GM12891 (cell line): ENCODE measurements around the gene AKAP9. TPM values are rescaled to one million over a fixed set of nuclear protein-coding genes. Genes with fewer than 3 reads are reported as not detected.
"Not testable (repeated sequence)": the region's sequence is repeated elsewhere in the genome, so short reads cannot be mapped to it uniquely, and the experiment has no call there.

Experiments used
- DNase-seq: peaks from one replicate; pipeline ENCODE4 v3.0.0; 2011; ENCODE audit warnings: low spot score; ENCODE audit not compliant: insufficient read length
- FAIRE-seq: peaks from 2 replicates; lab custom pipeline; 2011; peaks lifted over from hg19 to GRCh38; lab: Jason Lieb, UNC
- PAX5 ChIP-seq: IDR thresholded peaks from 2 replicates; pipeline ENCODE4 v1.6.1; 2011; ENCODE audit warnings: low read length, moderate library complexity, mild to moderate bottlenecking; ENCODE audit not compliant: insufficient read depth, severe bottlenecking
- POLR2A ChIP-seq: IDR thresholded peaks from 2 replicates; pipeline ENCODE4 v1.6.1; 2011; ENCODE audit warnings: low read depth, low read length, control low read depth
- POLR2AphosphoS5 ChIP-seq: IDR thresholded peaks from 2 replicates; pipeline ENCODE4 v1.6.1; 2011; ENCODE audit warnings: low read depth, low read length, control low read depth
- POU2F2 ChIP-seq: IDR thresholded peaks from 2 replicates; pipeline ENCODE4 v1.6.1; 2011; ENCODE audit warnings: low read depth, mild to moderate bottlenecking, control low read depth, low read length, moderate library complexity
- SPI1 ChIP-seq: IDR thresholded peaks from 2 replicates; pipeline ENCODE4 v1.6.1; 2011; ENCODE audit warnings: low read depth, low read length, control low read depth
- TAF1 ChIP-seq: IDR thresholded peaks from 2 replicates; pipeline ENCODE4 v1.6.1; 2011; ENCODE audit warnings: low read depth, low read length, control low read depth
- polyA plus RNA-seq: library from polyadenylated mRNA; unstranded; fragments of >200 nt; gene quantifications from one replicate; pipeline ENCODE4 v1.2.1, GENCODE V29; 2012; ENCODE audit warnings: low read depth, missing spikeins, inconsistent platforms; ENCODE audit not compliant: missing spikeins

Gene AKAP9
- 13.3 TPM for polyA plus RNA-seq

DNA sequence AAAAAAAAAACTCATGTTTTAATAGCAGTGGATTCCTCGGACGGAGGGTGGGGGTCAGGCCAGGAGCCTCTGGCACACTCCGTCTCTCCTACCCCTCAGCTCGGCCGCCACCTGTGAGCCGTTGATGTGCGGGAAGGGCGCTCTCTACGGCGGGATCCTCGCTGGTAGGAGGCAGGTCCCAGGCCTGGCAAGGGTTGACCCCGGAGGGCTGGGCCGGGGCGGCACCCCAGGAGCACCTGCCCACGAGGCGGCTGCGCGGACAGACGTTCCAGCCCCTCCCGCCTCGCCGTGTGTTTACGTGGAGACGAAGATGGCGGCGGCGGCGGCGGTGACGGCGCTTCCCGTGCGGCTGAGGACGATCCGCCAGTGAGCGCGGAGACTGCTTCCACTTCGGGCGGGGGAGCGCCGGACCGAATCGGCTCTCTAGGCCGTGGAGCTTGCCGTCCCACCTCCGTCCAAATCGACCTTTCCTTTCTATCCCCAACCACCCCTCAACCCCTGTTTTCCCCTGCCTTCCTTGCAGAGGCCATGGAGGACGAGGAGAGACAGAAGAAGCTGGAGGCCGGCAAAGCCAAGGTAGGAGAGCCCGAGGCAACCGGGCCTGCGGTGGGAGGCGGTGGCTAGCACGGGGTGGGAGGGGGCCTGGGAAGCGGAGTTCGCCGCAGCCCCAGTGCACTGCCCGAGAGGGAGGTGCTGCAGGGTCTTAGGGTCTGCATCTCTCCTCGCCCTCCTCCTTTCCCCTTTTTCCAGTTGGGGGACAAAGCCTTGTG lies at the start of gene AKAP9:
TSS of gene AKAP9 (plus strand) at position 291 of the 770 bp plus-strand sequence. CDS start at position 529, 238 bp downstream.
- peak; percentile 95 for FAIRE-seq
- DNase-seq = peak; percentile 67
- TF ChIP-seq POU2F2 (peak; percentile 15; the same call in 1 of the 2 replicates), POLR2A (peak; percentile 81), TAF1 (peak; percentile 62; the same call in 1 of the 2 replicates), PAX5 (no peak), POLR2AphosphoS5 (peak; percentile 55), SPI1 (no peak)

GRCh38 chr7:91892099-91892705 lies 48.5 kb upstream of the AKAP9 start:
- no peak for TF ChIP-seq SPI1
- no peak for TF ChIP-seq POU2F2
- no peak for TF ChIP-seq PAX5
- TF ChIP-seq POLR2AphosphoS5 = no peak
- no peak for TF ChIP-seq TAF1
- no peak for FAIRE-seq

GRCh38 chr7:91892821-91893340 lies 47.8 kb upstream of the AKAP9 start:
- TF ChIP-seq POLR2A = no peak
- TF ChIP-seq SPI1 = no peak
- TF ChIP-seq TAF1 = no peak
- no peak for TF ChIP-seq POLR2AphosphoS5
- TF ChIP-seq POU2F2 = no peak
- no peak for TF ChIP-seq PAX5
- no peak for DNase-seq
- FAIRE-seq = no peak

More at GRCh38 chr7:91892099-91892705, 48.5 kb upstream of the AKAP9 start:
- DNase-seq = no peak

- DNase-seq, FAIRE-seq: not testable (repeated sequence)
These were observed 47.0 kb upstream of the AKAP9 start for GRCh38 chr7:91893699-91894098.

DNA sequence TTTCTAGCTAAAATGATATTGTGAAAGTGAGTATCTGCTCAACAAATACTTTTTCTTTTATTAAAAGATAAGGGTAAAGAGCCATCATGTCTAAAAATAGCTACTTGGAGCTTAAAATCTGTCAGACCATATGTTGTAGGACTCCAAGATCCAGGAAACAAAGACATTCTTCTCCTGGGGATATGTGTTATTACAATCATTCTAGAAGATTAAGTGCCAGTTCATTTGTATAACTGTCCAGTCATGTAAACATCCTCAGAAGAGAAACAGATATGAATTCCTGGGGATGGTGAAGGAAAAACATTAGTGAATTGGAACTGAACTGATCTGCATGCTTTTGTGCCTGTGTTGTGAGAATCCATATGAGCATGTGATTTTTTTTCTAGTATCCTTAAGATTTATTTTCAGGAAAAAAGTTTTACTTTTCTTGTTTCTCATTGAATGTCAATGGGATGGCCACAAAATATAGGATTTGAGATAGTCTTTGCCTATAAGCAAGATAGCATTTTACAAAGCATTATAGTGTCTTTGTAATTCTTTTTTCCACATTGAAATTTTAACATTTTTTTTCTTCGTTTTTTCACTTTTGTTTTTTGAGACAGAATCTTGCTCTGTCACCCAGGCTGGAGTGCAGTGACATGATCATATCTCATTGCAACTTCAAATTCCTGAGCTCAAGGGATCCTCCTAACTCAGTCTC lies 45.7 kb upstream of the AKAP9 start:
- no peak for FAIRE-seq
- DNase-seq = no peak
- no peak for TF ChIP-seq SPI1
- no peak for TF ChIP-seq TAF1
- no peak for TF ChIP-seq POLR2A
- TF ChIP-seq POLR2AphosphoS5 = no peak

- TF ChIP-seq SPI1 = no peak
- no peak for TF ChIP-seq POLR2A
- TF ChIP-seq POLR2AphosphoS5 = no peak
- TF ChIP-seq TAF1 = no peak
- TF ChIP-seq POU2F2 = no peak
- no peak for TF ChIP-seq PAX5
- FAIRE-seq (no peak), DNase-seq (no peak)
These were observed 42.2 kb upstream of the AKAP9 start for GRCh38 chr7:91898240-91898992.

DNA sequence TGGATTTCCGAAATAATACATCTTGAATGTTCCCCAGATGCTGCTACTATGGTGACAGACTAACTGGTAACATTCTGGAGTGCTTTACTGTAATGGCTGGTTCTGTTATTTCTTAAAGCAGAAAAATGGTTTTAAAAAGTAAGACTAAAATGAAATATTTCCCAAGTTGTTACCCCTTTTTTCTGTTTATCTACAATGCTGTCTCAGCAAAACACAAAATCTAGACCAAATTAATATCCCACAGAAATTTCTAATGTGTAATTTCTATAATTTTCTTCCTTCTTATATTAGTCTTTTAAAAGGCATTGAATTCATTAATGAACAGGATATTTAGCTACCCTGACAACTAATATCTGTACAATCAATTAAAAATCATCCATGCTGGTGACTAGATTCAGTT lies 41.1 kb upstream of the AKAP9 start:
- no peak for FAIRE-seq
- TF ChIP-seq POU2F2 (no peak), POLR2A (no peak)
- DNase-seq = no peak

GRCh38 chr7:91910171-91910570 lies 30.5 kb upstream of the AKAP9 start:
- no peak for TF ChIP-seq SPI1
- TF ChIP-seq POLR2A = no peak
- no peak for TF ChIP-seq PAX5
- no peak for TF ChIP-seq POU2F2
- TF ChIP-seq TAF1 = no peak
- no peak for DNase-seq
- FAIRE-seq = no peak

- FAIRE-seq = no peak
- TF ChIP-seq PAX5 (no peak), TAF1 (no peak), POLR2A (no peak), POLR2AphosphoS5 (no peak), POU2F2 (no peak), SPI1 (no peak)
- DNase-seq = no peak
These were observed 29.5 kb upstream of the AKAP9 start for GRCh38 chr7:91911121-91911520.
